SK-N-SH (cell line): Measurements from ENCODE around the gene TVP23C. TPM values are rescaled to one million over a fixed set of nuclear protein-coding genes. Genes with fewer than 3 reads are reported as not detected.
A peak's percentile ranks its signal among the peaks of the same experiment; 100 is the strongest.

ENCODE experiments used
- CTCF ChIA-PET: fragments of 300-600, 350-600 bp; formaldehyde crosslinking; extraction: SDS; loops from one replicate; lab custom pipeline; 2021; lab: Yijun Ruan, JAX
- POLR2A ChIA-PET: fragments of 350-600 bp; sonication (Branson Sonifier 250); formaldehyde crosslinking; extraction: SDS; loops from one replicate; lab custom pipeline; 2020; ENCODE audit warnings: antibody characterized with exemption, inconsistent platforms; lab: Yijun Ruan, JAX
- DNase-seq: peaks from one replicate; pipeline ENCODE4 v3.0.0; 2012
- H2AFZ ChIP-seq: fragments of 200-600 bp; sonication (generic); 2 replicates; pipeline ENCODE4 v1.8.1; 2016; ENCODE audit warnings: antibody characterized with exemption, mild to moderate bottlenecking, low read depth
- H3F3A ChIP-seq: fragments of 200-600 bp; sonication (generic); replicated peaks from 2 replicates; pipeline ENCODE3; 2016; ENCODE audit warnings: antibody characterized with exemption, mild to moderate bottlenecking; ENCODE audit not compliant: insufficient read depth
- H3K27ac ChIP-seq, 2 experiments: fragments of 200-500 bp in 1 of 2; fragments of 200-600 bp in 1 of 2; sonication (Bioruptor generic) in 1 of 2; sonication (generic), shearing (Covaris generic) in 1 of 2; 2 replicates each; pipeline versions ENCODE4 v1.5.1 to v1.6.1; 2014 to 2016; ENCODE audit warnings: low read depth in 2 of 2, inconsistent platforms in 1 of 2, low read length in 1 of 2, mild to moderate bottlenecking in 1 of 2, mixed read lengths in 1 of 2
- H3K27me3 ChIP-seq: fragments of 200-600 bp; sonication (generic), shearing (Covaris generic); 2 replicates; pipeline ENCODE4 v1.6.1; 2016; ENCODE audit warnings: mixed run types; ENCODE audit not compliant: insufficient read depth
- H3K36me3 ChIP-seq, 2 experiments: fragments of 200-500 bp in 1 of 2; fragments of 200-600 bp in 1 of 2; sonication (Bioruptor generic) in 1 of 2; sonication (generic) in 1 of 2; replicated peaks in 1 of 2; 2 replicates each; pipeline versions ENCODE3 to v1.5.1; 2014 to 2016; ENCODE audit warnings: low read length in 1 of 2, mild to moderate bottlenecking in 1 of 2; ENCODE audit not compliant: insufficient read depth in 2 of 2, control insufficient read depth in 1 of 2
- H3K4me1 ChIP-seq, 2 experiments: fragments of 200-500 bp in 1 of 2; fragments of 200-600 bp in 1 of 2; sonication (Bioruptor generic) in 1 of 2; sonication (generic), shearing (Covaris generic) in 1 of 2; 2 replicates each; pipeline versions ENCODE4 v1.5.1 to v1.6.1; 2014 to 2016; ENCODE audit warnings: low read depth in 1 of 2, low read length in 1 of 2, mixed run types in 1 of 2; ENCODE audit not compliant: insufficient read depth in 2 of 2, control insufficient read depth in 1 of 2
- H3K4me2 ChIP-seq: fragments of 200-600 bp; sonication (generic), shearing (Covaris generic); 2 replicates; pipeline ENCODE4 v1.6.1; 2017; ENCODE audit warnings: mixed run types
- H3K4me3 ChIP-seq, 2 experiments: fragments of 200-500 bp in 1 of 2; fragments of 200-600 bp in 1 of 2; sonication (Bioruptor generic) in 1 of 2; sonication (generic), shearing (Covaris generic) in 1 of 2; 2 replicates each; pipeline versions ENCODE4 v1.5.1 to v1.8.1; 2014 to 2016; ENCODE audit warnings: low read depth in 2 of 2, inconsistent platforms in 1 of 2, low read length in 1 of 2, mild to moderate bottlenecking in 1 of 2, mixed read lengths in 1 of 2, moderate library complexity in 1 of 2
- H3K79me2 ChIP-seq: fragments of 200-600 bp; sonication (generic); 2 replicates; pipeline ENCODE4 v1.8.1; 2017; ENCODE audit warnings: mild to moderate bottlenecking; ENCODE audit not compliant: insufficient read depth
- H3K9ac ChIP-seq: fragments of 200-600 bp; sonication (generic); 2 replicates; pipeline ENCODE4 v1.6.1; 2017; ENCODE audit warnings: mixed run types
- H3K9me2 ChIP-seq: fragments of 200-600 bp; sonication (generic); 2 replicates; pipeline ENCODE4 v1.6.1; 2017; ENCODE audit warnings: mixed run types
- H3K9me3 ChIP-seq: fragments of 200-600 bp; sonication (generic); 2 replicates; pipeline ENCODE4 v1.6.1; 2017; ENCODE audit warnings: mixed run types, mild to moderate bottlenecking, moderate library complexity
- H4K20me1 ChIP-seq: fragments of 200-600 bp; sonication (generic); 2 replicates; pipeline ENCODE4 v1.6.1; 2017; ENCODE audit warnings: mild to moderate bottlenecking, mixed run types; ENCODE audit not compliant: insufficient read depth
- EP300 ChIP-seq, 2 experiments: IDR thresholded peaks; 2 replicates each; pipeline versions ENCODE4 v1.4.0 to v1.6.1; 2012; ENCODE audit warnings: borderline replicate concordance in 1 of 2, low read depth in 1 of 2, low read length in 1 of 2
- EZH2phosphoT487 ChIP-seq: fragments of 200-600 bp; sonication (generic); IDR thresholded peaks from 2 replicates; pipeline ENCODE4 v1.6.1; 2017; ENCODE audit warnings: low read depth, mixed run types, mild to moderate bottlenecking, antibody characterized with exemption, moderate library complexity, borderline replicate concordance
- FOXM1 ChIP-seq: IDR thresholded peaks from 2 replicates; pipeline ENCODE4 v1.4.0; 2012; ENCODE audit warnings: low read depth, mild to moderate bottlenecking
- GABPA ChIP-seq: IDR thresholded peaks from 2 replicates; pipeline ENCODE4 v1.4.0; 2012; ENCODE audit warnings: low read depth, mild to moderate bottlenecking
- GATA2 ChIP-seq: sonication (generic); formaldehyde crosslinking; IDR thresholded peaks from 2 replicates; pipeline ENCODE4 v1.5.0; 2020; ENCODE audit warnings: mild to moderate bottlenecking, missing genetic modification reagents
- JUND ChIP-seq: IDR thresholded peaks from 2 replicates; pipeline ENCODE4 v1.4.0; 2012
- MXI1 ChIP-seq: IDR thresholded peaks from 2 replicates; pipeline ENCODE4 v1.6.1; 2012; ENCODE audit warnings: mild to moderate bottlenecking, low read depth, low read length, improper control_type of control experiment
- NRF1 ChIP-seq: IDR thresholded peaks from 2 replicates; pipeline ENCODE4 v1.6.1; 2012; ENCODE audit warnings: low read depth, mild to moderate bottlenecking, low read length
- POLR2AphosphoS5 ChIP-seq: IDR thresholded peaks from 2 replicates; pipeline ENCODE4 v1.6.1; 2012; ENCODE audit warnings: low read depth, low read length
- RAD21 ChIP-seq: IDR thresholded peaks from 2 replicates; pipeline ENCODE4 v1.6.1; 2012; ENCODE audit warnings: mild to moderate bottlenecking, low read length
- RCOR1 ChIP-seq: fragments of 150-350 bp; IDR thresholded peaks from 2 replicates; pipeline ENCODE4 v1.6.1; 2017; ENCODE audit warnings: antibody characterized with exemption, low read length
- RXRA ChIP-seq: IDR thresholded peaks from 2 replicates; pipeline ENCODE4 v1.4.0; 2012; ENCODE audit warnings: low read depth, mild to moderate bottlenecking, borderline replicate concordance
- SIN3A ChIP-seq: IDR thresholded peaks from 2 replicates; pipeline ENCODE4 v1.6.1; 2012; ENCODE audit warnings: low read depth, mild to moderate bottlenecking, low read length, moderate library complexity, borderline replicate concordance
- TCF12 ChIP-seq: IDR thresholded peaks from 2 replicates; pipeline ENCODE4 v1.4.0; 2012
- TEAD4 ChIP-seq: IDR thresholded peaks from 2 replicates; pipeline ENCODE4 v1.4.0; 2012; ENCODE audit warnings: mild to moderate bottlenecking, borderline replicate concordance; ENCODE audit not compliant: insufficient read depth
- YY1 ChIP-seq: IDR thresholded peaks from 2 replicates; pipeline ENCODE4 v1.4.0; 2012; ENCODE audit warnings: low read depth, mild to moderate bottlenecking
- WGBS: methylation state at CpG from one replicate; pipeline ENCODE4 v1.1.6; 2017; ENCODE audit warnings: low lambda C conversion rate; 5-methylcytosine and 5-hydroxymethylcytosine counted together
- polyA plus RNA-seq, 3 experiments: library from polyadenylated mRNA; depleted of rRNA; stranded (reverse); fragments of >200 nt; gene quantifications; 2 replicates each; pipeline ENCODE4 v1.2.3, GENCODE V29; 2012
- TF ChIP-seq, protein P1 (sequence below): fragments of 150-350 bp; IDR thresholded peaks from 2 replicates; pipeline ENCODE4 v1.6.1; 2016; ENCODE audit warnings: mild to moderate bottlenecking, low read depth, low read length
- TF ChIP-seq, protein P2 (sequence below): fragments of 150-350 bp; IDR thresholded peaks from 2 replicates; pipeline ENCODE4 v1.6.1; 2017; ENCODE audit warnings: antibody characterized with exemption, low read length, low read depth, borderline replicate concordance
- TF ChIP-seq, protein P3 (sequence below): IDR thresholded peaks from 2 replicates; pipeline ENCODE4 v1.4.0; 2012; ENCODE audit warnings: low read depth, borderline replicate concordance
- TF ChIP-seq, protein P4 (sequence below): fragments of 200-600 bp; sonication (generic); IDR thresholded peaks from 2 replicates; pipeline ENCODE4 v1.6.1; 2017; ENCODE audit warnings: antibody characterized with exemption, mild to moderate bottlenecking, moderate library complexity

TVP23C gene
- polyA plus RNA-seq, 1 of the 3 experiments (the other 2 are of a cell fraction): 4.7 TPM

DNA sequence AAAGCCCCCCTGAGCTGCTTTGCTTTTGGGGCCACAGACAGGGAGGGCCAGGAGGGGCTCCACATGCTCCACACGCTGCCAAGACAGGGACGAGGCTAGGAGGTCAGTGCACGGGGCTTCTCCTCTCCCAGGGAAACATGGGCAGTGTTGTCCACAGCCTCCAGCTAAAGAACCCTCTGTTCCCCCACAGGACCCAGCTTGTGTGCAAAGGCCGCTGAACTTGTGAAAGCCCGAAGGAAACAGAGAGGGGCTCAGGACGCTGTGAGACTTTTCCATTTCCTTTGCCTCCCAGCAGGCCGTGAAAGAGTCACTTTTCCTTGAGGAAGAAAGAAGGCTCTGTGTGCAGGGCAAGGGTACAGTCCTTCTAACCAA lies 105.6 kb downstream of the TVP23C start:
- CTCF ChIA-PET: interaction anchor here (0.8 to 1.5 kb wide), 5 partner anchors 12 to 224 kb away, joined by 3 to 4 read pairs (median 3); no protein-coding TSS in a partner anchor
- Histone ChIP-seq H3K36me3 (no peaks in the 10 kb centered on the region), H3K9me3 (0 out of 2 replicates have a peak, but pooled peaks cover 3% of the 10 kb centered on the region), H3K27ac (peak overlapping the region; percentile 59 to 77; a peak in 3 of 4 replicates), H3K79me2 (no peaks in the 10 kb centered on the region), H3K9me2 (no peaks in the 10 kb centered on the region), H3F3A (peaks cover 10% of the 10 kb centered on the region), H2AFZ (peak overlapping the region; percentile 71; the same call in 1 of the 2 replicates), H3K9ac (peak overlapping the region; percentile 17; the same call in 1 of the 2 replicates), H3K4me3 (no peak overlapping the region)
- 87% methylated on average over 4 of the region's 7 CpGs for WGBS
- POLR2A ChIA-PET: interaction anchor here (0.7 kb wide), 1 partner anchor 44 kb away, joined by 3 read pairs; no protein-coding TSS in a partner anchor
- TF ChIP-seq RAD21 (no peak), MXI1 (no peak), JUND (no peak), YY1 (no peak), EP300 (IDR thresholded peaks at IDR 0.05; ENCODE audit: borderline replicate concordance in 1 of 2, low read depth in 1 of 2, low read length in 1 of 2) (no peak), POLR2AphosphoS5 (no peak), RXRA (no peak), RCOR1 (no peak), SIN3A (no peak), TCF12 (no peak), EZH2phosphoT487 (no peak), TEAD4 (no peak), GATA2 (CRISPR knock-in tag) (no peak), FOXM1 (no peak), GABPA (no peak), NRF1 (no peak)
- TF ChIP-seq, protein P1, sequence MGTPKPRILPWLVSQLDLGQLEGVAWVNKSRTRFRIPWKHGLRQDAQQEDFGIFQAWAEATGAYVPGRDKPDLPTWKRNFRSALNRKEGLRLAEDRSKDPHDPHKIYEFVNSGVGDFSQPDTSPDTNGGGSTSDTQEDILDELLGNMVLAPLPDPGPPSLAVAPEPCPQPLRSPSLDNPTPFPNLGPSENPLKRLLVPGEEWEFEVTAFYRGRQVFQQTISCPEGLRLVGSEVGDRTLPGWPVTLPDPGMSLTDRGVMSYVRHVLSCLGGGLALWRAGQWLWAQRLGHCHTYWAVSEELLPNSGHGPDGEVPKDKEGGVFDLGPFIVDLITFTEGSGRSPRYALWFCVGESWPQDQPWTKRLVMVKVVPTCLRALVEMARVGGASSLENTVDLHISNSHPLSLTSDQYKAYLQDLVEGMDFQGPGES: no peak
- TF ChIP-seq, protein P2, sequence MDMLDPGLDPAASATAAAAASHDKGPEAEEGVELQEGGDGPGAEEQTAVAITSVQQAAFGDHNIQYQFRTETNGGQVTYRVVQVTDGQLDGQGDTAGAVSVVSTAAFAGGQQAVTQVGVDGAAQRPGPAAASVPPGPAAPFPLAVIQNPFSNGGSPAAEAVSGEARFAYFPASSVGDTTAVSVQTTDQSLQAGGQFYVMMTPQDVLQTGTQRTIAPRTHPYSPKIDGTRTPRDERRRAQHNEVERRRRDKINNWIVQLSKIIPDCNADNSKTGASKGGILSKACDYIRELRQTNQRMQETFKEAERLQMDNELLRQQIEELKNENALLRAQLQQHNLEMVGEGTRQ: no peak
- TF ChIP-seq, protein P3, sequence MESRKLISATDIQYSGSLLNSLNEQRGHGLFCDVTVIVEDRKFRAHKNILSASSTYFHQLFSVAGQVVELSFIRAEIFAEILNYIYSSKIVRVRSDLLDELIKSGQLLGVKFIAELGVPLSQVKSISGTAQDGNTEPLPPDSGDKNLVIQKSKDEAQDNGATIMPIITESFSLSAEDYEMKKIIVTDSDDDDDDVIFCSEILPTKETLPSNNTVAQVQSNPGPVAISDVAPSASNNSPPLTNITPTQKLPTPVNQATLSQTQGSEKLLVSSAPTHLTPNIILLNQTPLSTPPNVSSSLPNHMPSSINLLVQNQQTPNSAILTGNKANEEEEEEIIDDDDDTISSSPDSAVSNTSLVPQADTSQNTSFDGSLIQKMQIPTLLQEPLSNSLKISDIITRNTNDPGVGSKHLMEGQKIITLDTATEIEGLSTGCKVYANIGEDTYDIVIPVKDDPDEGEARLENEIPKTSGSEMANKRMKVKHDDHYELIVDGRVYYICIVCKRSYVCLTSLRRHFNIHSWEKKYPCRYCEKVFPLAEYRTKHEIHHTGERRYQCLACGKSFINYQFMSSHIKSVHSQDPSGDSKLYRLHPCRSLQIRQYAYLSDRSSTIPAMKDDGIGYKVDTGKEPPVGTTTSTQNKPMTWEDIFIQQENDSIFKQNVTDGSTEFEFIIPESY: no peak
- TF ChIP-seq, protein P4, sequence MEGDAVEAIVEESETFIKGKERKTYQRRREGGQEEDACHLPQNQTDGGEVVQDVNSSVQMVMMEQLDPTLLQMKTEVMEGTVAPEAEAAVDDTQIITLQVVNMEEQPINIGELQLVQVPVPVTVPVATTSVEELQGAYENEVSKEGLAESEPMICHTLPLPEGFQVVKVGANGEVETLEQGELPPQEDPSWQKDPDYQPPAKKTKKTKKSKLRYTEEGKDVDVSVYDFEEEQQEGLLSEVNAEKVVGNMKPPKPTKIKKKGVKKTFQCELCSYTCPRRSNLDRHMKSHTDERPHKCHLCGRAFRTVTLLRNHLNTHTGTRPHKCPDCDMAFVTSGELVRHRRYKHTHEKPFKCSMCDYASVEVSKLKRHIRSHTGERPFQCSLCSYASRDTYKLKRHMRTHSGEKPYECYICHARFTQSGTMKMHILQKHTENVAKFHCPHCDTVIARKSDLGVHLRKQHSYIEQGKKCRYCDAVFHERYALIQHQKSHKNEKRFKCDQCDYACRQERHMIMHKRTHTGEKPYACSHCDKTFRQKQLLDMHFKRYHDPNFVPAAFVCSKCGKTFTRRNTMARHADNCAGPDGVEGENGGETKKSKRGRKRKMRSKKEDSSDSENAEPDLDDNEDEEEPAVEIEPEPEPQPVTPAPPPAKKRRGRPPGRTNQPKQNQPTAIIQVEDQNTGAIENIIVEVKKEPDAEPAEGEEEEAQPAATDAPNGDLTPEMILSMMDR: no peak
- TF ChIP-seq, all 33 proteins: peak for 0
- H3K4me2 ChIP-seq: peak overlapping the region; percentile 73
- H3K27me3 ChIP-seq: no peaks in the 10 kb centered on the region
- H4K20me1 ChIP-seq: no peaks in the 10 kb centered on the region
- peaks cover 22 to 23% of the 10 kb centered on the region in 2 experiments; a peak in 3 of 4 replicates for H3K4me1 ChIP-seq
- DNase-seq: no peak
